ENCODE measurements around the gene HBP1. TPM values are rescaled to one million over a fixed set of nuclear protein-coding genes. Genes with fewer than 3 reads are reported as not detected.

The HBP1 gene
- total and polyA plus RNA-seq, 2 experiments from 2014 or later: 47.7 to 84.7 TPM

DNA sequence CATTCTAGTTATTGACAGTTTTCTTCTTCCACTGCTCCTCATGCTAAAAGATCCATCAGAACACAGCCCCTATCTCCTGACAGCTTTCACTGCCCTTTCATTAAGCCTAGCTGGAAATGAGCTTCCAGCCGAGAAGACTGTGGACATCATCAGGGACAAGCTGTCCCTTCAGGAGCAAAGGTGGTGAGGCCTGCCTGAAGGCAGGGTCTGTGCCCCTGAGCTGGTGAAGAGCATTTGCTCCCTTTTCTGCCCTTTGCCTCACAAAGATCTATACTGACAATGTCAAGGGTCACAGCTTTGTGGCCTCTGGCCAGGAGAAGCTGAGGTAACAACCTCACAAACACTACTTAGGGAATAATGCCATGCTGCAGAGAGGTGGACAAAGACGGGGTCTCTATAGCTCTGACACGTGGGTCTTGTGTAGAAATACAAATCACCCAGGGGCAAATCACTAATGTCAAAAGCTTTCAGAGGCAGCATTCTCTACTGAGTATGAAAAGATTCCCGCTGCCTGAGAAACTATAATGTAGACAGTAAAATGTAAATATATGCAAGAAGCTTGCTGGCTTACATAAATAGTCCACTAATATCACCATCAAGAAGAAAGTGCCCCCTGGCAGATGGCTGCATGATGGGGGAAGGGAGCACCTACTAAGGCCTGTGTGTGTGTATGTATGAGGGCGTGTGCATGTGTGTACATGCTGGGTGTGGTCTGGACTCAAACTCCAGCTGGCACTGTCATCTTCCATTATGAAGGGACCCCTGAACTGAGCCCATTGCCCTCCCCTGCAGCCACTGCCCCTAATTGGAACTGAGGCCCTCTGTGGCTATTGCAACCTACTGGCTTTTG, 55.8 kb downstream of the HBP1 start:
- 77% methylated on average over 5 of the region's 5 CpGs for WGBS (ENCODE audit: low lambda C conversion rate, missing lambda C conversion rate)
- DNase-seq (ENCODE audit: low spot score): no peak
- H3K9me2 ChIP-seq (replicated peaks; ENCODE audit: insufficient read depth): no peaks in the 10 kb centered on the region

DNA sequence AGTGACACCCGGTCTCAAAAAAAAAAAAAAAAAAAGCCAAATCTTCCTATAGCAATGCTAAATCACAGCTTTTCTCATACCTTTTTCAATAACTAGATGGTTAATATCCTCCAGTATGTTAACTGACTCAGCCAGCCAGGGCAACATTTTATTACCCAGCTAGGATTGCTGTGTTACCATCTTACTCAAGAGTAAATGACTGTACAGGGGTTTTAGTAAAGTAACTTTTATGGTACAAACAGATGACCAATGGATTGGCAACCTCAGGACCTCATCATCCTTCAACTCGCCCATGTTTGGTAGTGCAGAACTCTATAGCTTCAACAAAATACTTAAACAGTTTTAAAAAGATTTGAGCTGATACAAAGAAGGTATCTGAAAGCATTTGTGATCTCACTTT, 59.5 kb downstream of the HBP1 start:
- Histone ChIP-seq H3K9me3 (ENCODE audit: low read depth) (no peaks in the 10 kb centered on the region), H3K27me3 (no peaks in the 10 kb centered on the region), H3K79me2 (no peaks in the 10 kb centered on the region), H3K4me3 (no peak overlapping the region), H3K36me3 (replicated peaks; ENCODE audit: insufficient read depth, low read depth) (no peaks in the 10 kb centered on the region), H3K4me2 (no peak overlapping the region), H3K9me2 (replicated peaks; ENCODE audit: insufficient read depth) (no peaks in the 10 kb centered on the region), H3K27ac (no peak overlapping the region), H2AFZ (no peak overlapping the region), H4K20me1 (ENCODE audit: insufficient read depth, poor library complexity, severe bottlenecking) (no peaks in the 10 kb centered on the region), H3K4me1 (ENCODE audit: insufficient read depth) (no peaks in the 10 kb centered on the region)
- WGBS (ENCODE audit: low lambda C conversion rate, missing lambda C conversion rate): 92% methylated on average over 2 of the region's 2 CpGs
- no peak for TF ChIP-seq EZH2 (IDR thresholded peaks at IDR 0.05; ENCODE audit: borderline replicate concordance)
- no peak for TF ChIP-seq EZH2phosphoT487 (IDR thresholded peaks at IDR 0.05; ENCODE audit: low read depth, severe bottlenecking, unreplicated experiment)
- TF ChIP-seq, protein P1, sequence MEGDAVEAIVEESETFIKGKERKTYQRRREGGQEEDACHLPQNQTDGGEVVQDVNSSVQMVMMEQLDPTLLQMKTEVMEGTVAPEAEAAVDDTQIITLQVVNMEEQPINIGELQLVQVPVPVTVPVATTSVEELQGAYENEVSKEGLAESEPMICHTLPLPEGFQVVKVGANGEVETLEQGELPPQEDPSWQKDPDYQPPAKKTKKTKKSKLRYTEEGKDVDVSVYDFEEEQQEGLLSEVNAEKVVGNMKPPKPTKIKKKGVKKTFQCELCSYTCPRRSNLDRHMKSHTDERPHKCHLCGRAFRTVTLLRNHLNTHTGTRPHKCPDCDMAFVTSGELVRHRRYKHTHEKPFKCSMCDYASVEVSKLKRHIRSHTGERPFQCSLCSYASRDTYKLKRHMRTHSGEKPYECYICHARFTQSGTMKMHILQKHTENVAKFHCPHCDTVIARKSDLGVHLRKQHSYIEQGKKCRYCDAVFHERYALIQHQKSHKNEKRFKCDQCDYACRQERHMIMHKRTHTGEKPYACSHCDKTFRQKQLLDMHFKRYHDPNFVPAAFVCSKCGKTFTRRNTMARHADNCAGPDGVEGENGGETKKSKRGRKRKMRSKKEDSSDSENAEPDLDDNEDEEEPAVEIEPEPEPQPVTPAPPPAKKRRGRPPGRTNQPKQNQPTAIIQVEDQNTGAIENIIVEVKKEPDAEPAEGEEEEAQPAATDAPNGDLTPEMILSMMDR (IDR thresholded peaks at IDR 0.05; ENCODE audit: poor library complexity): no peak
- no peak for DNase-seq (ENCODE audit: low spot score)

More for the DNA sequence above, 55.8 kb downstream of the HBP1 start:
- H2AFZ ChIP-seq: no peak overlapping the region
- H3K79me2 ChIP-seq: no peaks in the 10 kb centered on the region
- no peaks in the 10 kb centered on the region for H3K27me3 ChIP-seq
- no peak for TF ChIP-seq EZH2phosphoT487 (IDR thresholded peaks at IDR 0.05; ENCODE audit: low read depth, severe bottlenecking, unreplicated experiment)
- TF ChIP-seq, protein P1 (IDR thresholded peaks at IDR 0.05; ENCODE audit: poor library complexity): no peak
- TF ChIP-seq EZH2 (IDR thresholded peaks at IDR 0.05; ENCODE audit: borderline replicate concordance): no peak
- no peaks in the 10 kb centered on the region for H3K4me1 ChIP-seq (ENCODE audit: insufficient read depth)
- H3K36me3 ChIP-seq (replicated peaks; ENCODE audit: insufficient read depth, low read depth): no peaks in the 10 kb centered on the region
- no peaks in the 10 kb centered on the region for H3K9me3 ChIP-seq (ENCODE audit: low read depth)
- no peak overlapping the region for H3K4me3 ChIP-seq
- no peaks in the 10 kb centered on the region for H4K20me1 ChIP-seq (ENCODE audit: insufficient read depth, poor library complexity, severe bottlenecking)
- no peak overlapping the region for H3K27ac ChIP-seq
- no peak overlapping the region for H3K4me2 ChIP-seq

DNA sequence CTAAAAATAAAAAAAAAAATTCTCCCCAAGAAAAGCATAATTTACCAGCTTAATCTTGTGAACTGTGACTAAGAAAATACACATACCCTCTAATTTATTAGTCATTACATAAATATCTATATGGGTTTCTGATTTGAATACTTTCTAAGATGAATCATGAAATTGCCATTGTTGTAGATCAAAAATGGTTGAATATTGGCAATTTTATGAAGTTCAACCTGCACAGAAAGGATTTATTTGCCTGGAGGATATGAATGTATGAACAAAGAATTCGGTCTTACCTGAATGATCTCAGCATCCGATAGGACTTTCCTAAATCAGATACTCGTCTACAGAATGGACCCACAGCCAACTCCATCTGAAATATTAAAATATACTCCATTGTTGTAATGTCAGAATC, 61.5 kb downstream of the HBP1 start:
- Histone ChIP-seq H3K9me2 (replicated peaks; ENCODE audit: insufficient read depth) (no peaks in the 10 kb centered on the region), H3K4me1 (ENCODE audit: insufficient read depth) (no peaks in the 10 kb centered on the region), H4K20me1 (ENCODE audit: insufficient read depth, poor library complexity, severe bottlenecking) (no peaks in the 10 kb centered on the region), H3K27ac (no peak overlapping the region), H3K4me3 (no peak overlapping the region), H3K4me2 (no peak overlapping the region), H3K79me2 (no peaks in the 10 kb centered on the region), H3K9me3 (ENCODE audit: low read depth) (no peaks in the 10 kb centered on the region), H2AFZ (no peak overlapping the region), H3K36me3 (replicated peaks; ENCODE audit: insufficient read depth, low read depth) (no peaks in the 10 kb centered on the region), H3K27me3 (no peaks in the 10 kb centered on the region)
- WGBS (ENCODE audit: low lambda C conversion rate, missing lambda C conversion rate): 100% methylated on average over 3 of the region's 3 CpGs
- no peak for DNase-seq (ENCODE audit: low spot score)
- TF ChIP-seq, protein P1 (IDR thresholded peaks at IDR 0.05; ENCODE audit: poor library complexity): no peak
- TF ChIP-seq EZH2phosphoT487 (IDR thresholded peaks at IDR 0.05; ENCODE audit: low read depth, severe bottlenecking, unreplicated experiment): no peak
- TF ChIP-seq EZH2 (IDR thresholded peaks at IDR 0.05; ENCODE audit: borderline replicate concordance): no peak

Data from hepatocyte (in vitro differentiated cells).